ENCODE results near the gene SPCS1. TPM values are rescaled to one million over a fixed set of nuclear protein-coding genes. Genes with fewer than 3 reads are reported as not detected.

SPCS1 gene
- total and polyA plus RNA-seq, 7 donors: 62.0 to 191 (median 113) TPM

Small RNA genes lying within 50 kb of the gene (small RNA-seq; reads per million reads assigned to genes)
- gene AC006254.2: 0 reads per million in 3 donors
- 2,943 to 5,159 (median 3,212) reads per million in 3 donors for gene RF00569
- gene RF01183: 0 reads per million in 3 donors
- 0 reads per million in 3 donors for gene SNORD19
- gene SNORD19B: 0 reads per million in 3 donors
- 1,990 to 3,393 (median 3,275) reads per million in 3 donors for gene SNORD69

Other genes starting within 250 kb of the SPCS1 start
- 100 to 1,000 TPM in 3 of 4 donors, 10 to 100 TPM in 1; 92.0 to 138 (median 120) TPM for gene STAB1, start 210.8 kb upstream of the SPCS1 start, total RNA-seq
- 10 to 100 TPM; 18.0 to 63.0 (median 58.5) TPM for gene STAB1, start 210.8 kb upstream of the SPCS1 start, polyA plus RNA-seq
- 10 to 100 TPM; 13.8 to 23.7 (median 17.3) TPM for gene NT5DC2, start 172.2 kb upstream of the SPCS1 start, total RNA-seq
- 10 to 100 TPM in 2 of 3 donors, 1 to 10 TPM in 1; 9.0 to 32.8 (median 12.9) TPM for gene NT5DC2, start 172.2 kb upstream of the SPCS1 start, polyA plus RNA-seq
- 1 to 10 TPM in 3 of 4 donors, under 1 TPM in 1; 0.54 to 2.9 (median 1.9) TPM for gene UQCC5, start 169.5 kb upstream of the SPCS1 start, total RNA-seq
- gene UQCC5, start 169.5 kb upstream of the SPCS1 start, polyA plus RNA-seq: 10 to 100 TPM in 2 of 3 donors, 1 to 10 TPM in 1; 7.8 to 15.6 (median 11.8) TPM
- gene PBRM1, start 20.2 kb upstream of the SPCS1 start, total RNA-seq: 10 to 100 TPM; 82.8 to 94.2 (median 90.1) TPM
- 10 to 100 TPM in 1 of 3 donors, 1 to 10 TPM in 2; 8.4 to 19.8 (median 9.9) TPM for gene PBRM1, start 20.2 kb upstream of the SPCS1 start, polyA plus RNA-seq
- gene GNL3, start 20.1 kb upstream of the SPCS1 start, total RNA-seq: 10 to 100 TPM; 22.4 to 42.5 (median 36.2) TPM
- gene GNL3, start 20.1 kb upstream of the SPCS1 start, polyA plus RNA-seq: 10 to 100 TPM; 34.2 to 76.6 (median 39.8) TPM
- 10 to 100 TPM; 31.5 to 47.4 (median 35.7) TPM for gene GLT8D1, start 315 bp upstream of the SPCS1 start, total RNA-seq
- 10 to 100 TPM in 2 of 3 donors, 1 to 10 TPM in 1; 9.2 to 29.4 (median 11.4) TPM for gene GLT8D1, start 315 bp upstream of the SPCS1 start, polyA plus RNA-seq
- 10 to 100 TPM; 17.1 to 19.4 (median 19.0) TPM for gene NEK4, start 64.8 kb downstream of the SPCS1 start, total RNA-seq
- gene NEK4, start 64.8 kb downstream of the SPCS1 start, polyA plus RNA-seq: 10 to 100 TPM in 2 of 3 donors, 1 to 10 TPM in 1; 7.4 to 11.4 (median 10.7) TPM
- not detected for gene ITIH1, start 71.5 kb downstream of the SPCS1 start, total RNA-seq
- gene ITIH1, start 71.5 kb downstream of the SPCS1 start, polyA plus RNA-seq: under 1 TPM in 1 of 3 donors, not detected in 2; 0.85 TPM
- gene ITIH3, start 88.7 kb downstream of the SPCS1 start, total RNA-seq: 1 to 10 TPM in 1 of 4 donors, under 1 TPM in 2, not detected in 1; 0.14 to 2.3 (median 0.36) TPM
- under 1 TPM in 1 of 3 donors, not detected in 2; 0.95 TPM for gene ITIH3, start 88.7 kb downstream of the SPCS1 start, polyA plus RNA-seq
- gene ITIH4, start 124.6 kb downstream of the SPCS1 start, total RNA-seq: 10 to 100 TPM in 1 of 4 donors, 1 to 10 TPM in 3; 2.5 to 12.2 (median 6.7) TPM
- 1 to 10 TPM in 1 of 3 donors, not detected in 2; 5.4 TPM for gene ITIH4, start 124.6 kb downstream of the SPCS1 start, polyA plus RNA-seq
- 10 to 100 TPM in 1 of 4 donors, 1 to 10 TPM in 3; 4.2 to 12.7 (median 6.9) TPM for gene MUSTN1, start 128.9 kb downstream of the SPCS1 start, total RNA-seq
- 10 to 100 TPM in 1 of 3 donors, 1 to 10 TPM in 1, not detected in 1; 7.2 to 11.1 TPM for gene MUSTN1, start 128.9 kb downstream of the SPCS1 start, polyA plus RNA-seq
- 10 to 100 TPM; 11.5 to 19.5 (median 14.7) TPM for gene STIMATE, start 191.4 kb downstream of the SPCS1 start, total RNA-seq
- gene STIMATE, start 191.4 kb downstream of the SPCS1 start, polyA plus RNA-seq: 1 to 10 TPM; 2.5 to 7.7 (median 4.8) TPM